Neural cell (in vitro differentiated cells): ENCODE results near the gene ATXN7L1. TPM values are rescaled to one million over a fixed set of nuclear protein-coding genes. Genes with fewer than 3 reads are reported as not detected.

ENCODE experiments used
- H2AFZ ChIP-seq: fragments of 200-600, 300-800 bp; sonication (generic), shearing (Covaris generic); 2 replicates; pipeline ENCODE4 v1.6.0; 2014; ENCODE audit warnings: low read depth, mild to moderate bottlenecking, antibody characterized with exemption, low read length, moderate library complexity
- H3F3A ChIP-seq: fragments of 200-600 bp; shearing (Covaris generic); 2 replicates; pipeline ENCODE4 v1.6.1; 2016; ENCODE audit warnings: mild to moderate bottlenecking, moderate library complexity, mixed read lengths, antibody characterized with exemption, low read length; ENCODE audit not compliant: insufficient read depth, poor library complexity, severe bottlenecking
- H3K27ac ChIP-seq: fragments of 200-600, 300-800 bp; sonication (generic), shearing (Covaris generic); 2 replicates; pipeline ENCODE4 v1.5.1; 2014; ENCODE audit warnings: mild to moderate bottlenecking, low read length, moderate library complexity
- H3K27me3 ChIP-seq: fragments of 300-800, 200-600 bp; sonication (generic), shearing (Covaris generic); 2 replicates; pipeline ENCODE4 v1.6.0; 2014; ENCODE audit warnings: mild to moderate bottlenecking, low read depth, low read length, moderate library complexity; ENCODE audit not compliant: insufficient read depth
- H3K36me3 ChIP-seq: fragments of 300-800, 200-600 bp; sonication (generic), shearing (Covaris generic); 2 replicates; pipeline ENCODE4 v1.5.1; 2014; ENCODE audit warnings: mild to moderate bottlenecking, antibody characterized with exemption, low read length, moderate library complexity; ENCODE audit not compliant: insufficient read depth
- H3K4me2 ChIP-seq: fragments of 300-800, 200-600 bp; sonication (generic), shearing (Covaris generic); 2 replicates; pipeline ENCODE4 v1.6.0; 2014; ENCODE audit warnings: mild to moderate bottlenecking, low read length
- H3K4me3 ChIP-seq: fragments of 300-800, 200-600 bp; sonication (generic), shearing (Covaris generic); 2 replicates; pipeline ENCODE4 v1.5.1; 2014; ENCODE audit warnings: mild to moderate bottlenecking, low read length, moderate library complexity
- H3K79me2 ChIP-seq: fragments of 200-600 bp; shearing (Covaris generic); replicated peaks from 2 replicates; pipeline ENCODE4 v1.6.0; 2014; ENCODE audit warnings: mild to moderate bottlenecking, low read length, moderate library complexity; ENCODE audit not compliant: insufficient read depth
- H3K9ac ChIP-seq: fragments of 300-800, 200-600 bp; sonication (generic), shearing (Covaris generic); 2 replicates; pipeline ENCODE4 v1.6.1; 2016; ENCODE audit warnings: mild to moderate bottlenecking, low read length, mixed read lengths
- H3K9me2 ChIP-seq: fragments of 200-600 bp; shearing (Covaris generic); 2 replicates; pipeline ENCODE4 v1.6.1; 2016; ENCODE audit warnings: mild to moderate bottlenecking, low read length, mixed read lengths; ENCODE audit not compliant: insufficient read depth
- H3K9me3 ChIP-seq: fragments of 200-600, 300-800 bp; sonication (generic), shearing (Covaris generic); 2 replicates; pipeline ENCODE4 v1.6.1; 2016; ENCODE audit warnings: mild to moderate bottlenecking, mixed run types, low read length, moderate library complexity, mixed read lengths
- H4K20me1 ChIP-seq: fragments of 200-600 bp; shearing (Covaris generic); 2 replicates; pipeline ENCODE4 v1.6.1; 2016; ENCODE audit warnings: mild to moderate bottlenecking, mixed run types; ENCODE audit not compliant: insufficient read depth
- EP300 ChIP-seq: fragments of 450-650 bp; conservative IDR thresholded peaks from 2 replicates; pipeline ENCODE4 v1.6.1; 2014; ENCODE audit warnings: antibody characterized with exemption, mild to moderate bottlenecking, moderate library complexity; ENCODE audit not compliant: poor library complexity, severe bottlenecking
- EZH2 ChIP-seq: fragments of 200-600, 300-800 bp; shearing (Covaris generic), sonication (generic); IDR thresholded peaks from 2 replicates; pipeline ENCODE4 v1.6.1; 2014; ENCODE audit warnings: antibody characterized with exemption, low read length, borderline replicate concordance, mild to moderate bottlenecking; ENCODE audit not compliant: insufficient read depth, poor library complexity, severe bottlenecking
- MXI1 ChIP-seq: fragments of 450-650 bp; conservative IDR thresholded peaks from 2 replicates; pipeline ENCODE4 v1.6.1; 2014; ENCODE audit warnings: antibody characterized with exemption, mild to moderate bottlenecking; ENCODE audit not compliant: poor library complexity, severe bottlenecking
- POLR2AphosphoS5 ChIP-seq: IDR thresholded peaks from 2 replicates; pipeline ENCODE4 v1.6.1; 2012
- RAD21 ChIP-seq: fragments of 450-650 bp; conservative IDR thresholded peaks from 2 replicates; pipeline ENCODE4 v1.6.1; 2014; ENCODE audit warnings: antibody characterized with exemption, mild to moderate bottlenecking, moderate library complexity
- SMC3 ChIP-seq: fragments of 450-650 bp; conservative IDR thresholded peaks from 2 replicates; pipeline ENCODE4 v1.6.1; 2014; ENCODE audit warnings: antibody characterized with exemption, mild to moderate bottlenecking, moderate library complexity; ENCODE audit not compliant: poor library complexity
- TAF1 ChIP-seq: IDR thresholded peaks from 2 replicates; pipeline ENCODE4 v1.6.1; 2012; ENCODE audit warnings: low read depth
- polyA plus RNA-seq: library from polyadenylated mRNA; depleted of rRNA; stranded (reverse); fragments of >200 nt; gene quantifications from 2 replicates; pipeline ENCODE4 v1.2.3, GENCODE V29; 2014
- TF ChIP-seq, protein P1 (sequence below): fragments of 450-650 bp; IDR thresholded peaks from 2 replicates; pipeline ENCODE4 v1.5.1; 2014; ENCODE audit warnings: antibody characterized with exemption, mild to moderate bottlenecking, moderate library complexity; ENCODE audit not compliant: poor library complexity, severe bottlenecking
- TF ChIP-seq, protein P2 (sequence below): IDR thresholded peaks from 2 replicates; pipeline ENCODE4 v1.6.1; 2012; ENCODE audit warnings: borderline replicate concordance

Gene ATXN7L1
- polyA plus RNA-seq, 1 donor from 2014 or later, result 4.3 TPM

DNA sequence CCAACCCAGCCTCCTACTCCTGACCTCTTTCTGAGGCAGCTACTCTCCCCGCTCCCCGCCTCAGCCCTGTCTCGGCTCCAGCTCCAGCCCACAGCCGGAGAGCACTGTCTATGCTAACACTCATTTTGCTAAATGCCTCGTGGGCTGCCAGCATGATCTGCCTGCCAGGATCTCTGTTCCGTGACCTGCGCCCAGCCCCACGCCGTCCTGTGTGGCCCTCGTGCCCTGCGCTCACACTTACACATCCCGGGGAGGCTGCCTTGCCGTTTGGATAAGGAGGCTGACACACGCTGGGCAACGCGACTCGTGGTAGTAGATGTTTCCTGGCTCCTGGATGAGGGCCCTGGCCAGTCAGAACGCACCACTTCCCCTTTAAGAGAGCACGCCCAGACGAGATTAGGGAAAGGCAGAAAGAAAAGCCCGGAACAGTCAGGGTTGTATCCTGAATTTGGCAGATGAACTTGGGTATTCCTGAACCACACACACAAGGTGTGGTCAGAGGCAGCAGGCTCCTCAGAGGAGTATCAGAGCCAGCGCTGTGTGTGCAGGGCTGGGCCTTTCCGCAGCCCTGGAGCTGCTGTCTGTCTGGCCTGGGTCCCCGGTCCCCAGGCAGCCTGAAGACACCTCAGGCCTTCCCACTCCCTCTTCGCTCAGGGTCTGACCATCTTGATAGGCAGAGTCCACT is 197.4 kb downstream of the ATXN7L1 start:
- H3K4me2 ChIP-seq, result no peak overlapping the region
- no peak overlapping the region for H3K9ac ChIP-seq

GRCh38 chr7:105677817-105678573 is 198.4 kb downstream of the ATXN7L1 start:
- H2AFZ ChIP-seq, result no peak overlapping the region
- H3K36me3 ChIP-seq, result no peaks in the 10 kb centered on the region
- no peak for TF ChIP-seq SMC3
- TF ChIP-seq POLR2AphosphoS5, result no peak
- TF ChIP-seq, protein P1, sequence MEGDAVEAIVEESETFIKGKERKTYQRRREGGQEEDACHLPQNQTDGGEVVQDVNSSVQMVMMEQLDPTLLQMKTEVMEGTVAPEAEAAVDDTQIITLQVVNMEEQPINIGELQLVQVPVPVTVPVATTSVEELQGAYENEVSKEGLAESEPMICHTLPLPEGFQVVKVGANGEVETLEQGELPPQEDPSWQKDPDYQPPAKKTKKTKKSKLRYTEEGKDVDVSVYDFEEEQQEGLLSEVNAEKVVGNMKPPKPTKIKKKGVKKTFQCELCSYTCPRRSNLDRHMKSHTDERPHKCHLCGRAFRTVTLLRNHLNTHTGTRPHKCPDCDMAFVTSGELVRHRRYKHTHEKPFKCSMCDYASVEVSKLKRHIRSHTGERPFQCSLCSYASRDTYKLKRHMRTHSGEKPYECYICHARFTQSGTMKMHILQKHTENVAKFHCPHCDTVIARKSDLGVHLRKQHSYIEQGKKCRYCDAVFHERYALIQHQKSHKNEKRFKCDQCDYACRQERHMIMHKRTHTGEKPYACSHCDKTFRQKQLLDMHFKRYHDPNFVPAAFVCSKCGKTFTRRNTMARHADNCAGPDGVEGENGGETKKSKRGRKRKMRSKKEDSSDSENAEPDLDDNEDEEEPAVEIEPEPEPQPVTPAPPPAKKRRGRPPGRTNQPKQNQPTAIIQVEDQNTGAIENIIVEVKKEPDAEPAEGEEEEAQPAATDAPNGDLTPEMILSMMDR, result no peak
- TF ChIP-seq, protein P2, sequence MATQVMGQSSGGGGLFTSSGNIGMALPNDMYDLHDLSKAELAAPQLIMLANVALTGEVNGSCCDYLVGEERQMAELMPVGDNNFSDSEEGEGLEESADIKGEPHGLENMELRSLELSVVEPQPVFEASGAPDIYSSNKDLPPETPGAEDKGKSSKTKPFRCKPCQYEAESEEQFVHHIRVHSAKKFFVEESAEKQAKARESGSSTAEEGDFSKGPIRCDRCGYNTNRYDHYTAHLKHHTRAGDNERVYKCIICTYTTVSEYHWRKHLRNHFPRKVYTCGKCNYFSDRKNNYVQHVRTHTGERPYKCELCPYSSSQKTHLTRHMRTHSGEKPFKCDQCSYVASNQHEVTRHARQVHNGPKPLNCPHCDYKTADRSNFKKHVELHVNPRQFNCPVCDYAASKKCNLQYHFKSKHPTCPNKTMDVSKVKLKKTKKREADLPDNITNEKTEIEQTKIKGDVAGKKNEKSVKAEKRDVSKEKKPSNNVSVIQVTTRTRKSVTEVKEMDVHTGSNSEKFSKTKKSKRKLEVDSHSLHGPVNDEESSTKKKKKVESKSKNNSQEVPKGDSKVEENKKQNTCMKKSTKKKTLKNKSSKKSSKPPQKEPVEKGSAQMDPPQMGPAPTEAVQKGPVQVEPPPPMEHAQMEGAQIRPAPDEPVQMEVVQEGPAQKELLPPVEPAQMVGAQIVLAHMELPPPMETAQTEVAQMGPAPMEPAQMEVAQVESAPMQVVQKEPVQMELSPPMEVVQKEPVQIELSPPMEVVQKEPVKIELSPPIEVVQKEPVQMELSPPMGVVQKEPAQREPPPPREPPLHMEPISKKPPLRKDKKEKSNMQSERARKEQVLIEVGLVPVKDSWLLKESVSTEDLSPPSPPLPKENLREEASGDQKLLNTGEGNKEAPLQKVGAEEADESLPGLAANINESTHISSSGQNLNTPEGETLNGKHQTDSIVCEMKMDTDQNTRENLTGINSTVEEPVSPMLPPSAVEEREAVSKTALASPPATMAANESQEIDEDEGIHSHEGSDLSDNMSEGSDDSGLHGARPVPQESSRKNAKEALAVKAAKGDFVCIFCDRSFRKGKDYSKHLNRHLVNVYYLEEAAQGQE, result no peak
- TF ChIP-seq RAD21, result no peak
- TF ChIP-seq EP300, result no peak
- TF ChIP-seq MXI1, result no peak
- no peak for TF ChIP-seq EZH2
- no peaks in the 10 kb centered on the region for H3F3A ChIP-seq
- H3K9ac ChIP-seq, result no peak overlapping the region
- no peaks in the 10 kb centered on the region for H3K9me3 ChIP-seq
- no peak overlapping the region for H3K4me3 ChIP-seq
- no peak overlapping the region for H3K4me2 ChIP-seq
- H3K9me2 ChIP-seq, result no peaks in the 10 kb centered on the region
- no peaks in the 10 kb centered on the region for H4K20me1 ChIP-seq
- H3K79me2 ChIP-seq, result no peaks in the 10 kb centered on the region
- H3K27ac ChIP-seq, result no peak overlapping the region
- H3K27me3 ChIP-seq, result no peaks in the 10 kb centered on the region

More for the DNA sequence above, 197.4 kb downstream of the ATXN7L1 start:
- no peak overlapping the region for H3K27ac ChIP-seq
- no peak overlapping the region for H3K4me3 ChIP-seq
- no peak overlapping the region for H2AFZ ChIP-seq
- no peaks in the 10 kb centered on the region for H3K9me2 ChIP-seq
- H3K79me2 ChIP-seq, result no peaks in the 10 kb centered on the region
- H3K27me3 ChIP-seq, result no peaks in the 10 kb centered on the region
- no peaks in the 10 kb centered on the region for H3K36me3 ChIP-seq
- no peaks in the 10 kb centered on the region for H4K20me1 ChIP-seq
- TF ChIP-seq RAD21 (no peak), POLR2AphosphoS5 (no peak), SMC3 (no peak), EZH2 (no peak), MXI1 (no peak), TAF1 (no peak), EP300 (no peak)
- TF ChIP-seq, protein P2, result no peak
- TF ChIP-seq, protein P1, result no peak
- H3K9me3 ChIP-seq, result no peaks in the 10 kb centered on the region
- no peaks in the 10 kb centered on the region for H3F3A ChIP-seq
